K562 (cell line): Measurements from ENCODE around the gene UBE2V1. TPM values are rescaled to one million over a fixed set of nuclear protein-coding genes. Genes with fewer than 3 reads are reported as not detected.

Source experiments
- BDP1 ChIP-seq: IDR thresholded peaks from 3 replicates; pipeline ENCODE4 v1.6.1; 2011; ENCODE audit not compliant: insufficient read length, insufficient read depth
- FOSL1 ChIP-seq: fragments of 200-800 bp; sonication (Bioruptor generic); conservative IDR thresholded peaks from 2 replicates; pipeline ENCODE4 v1.6.1; 2016; ENCODE audit warnings: missing genetic modification characterization, missing compliant biosample characterization
- JUND ChIP-seq, 2 experiments: IDR thresholded peaks; 2 replicates in 1 of 2; 3 replicates in 1 of 2; pipeline ENCODE4 v1.6.1; 2011; ENCODE audit warnings: borderline replicate concordance in 2 of 2, low read depth in 2 of 2, low read length in 2 of 2, improper control_type of control experiment in 1 of 2, missing biosample characterization in 1 of 2, missing genetic modification characterization in 1 of 2, missing genetic modification reagents in 1 of 2
- NR2C1 ChIP-seq, 2 experiments: fragments of 450-650 bp; IDR thresholded peaks; 2 replicates each; pipeline ENCODE4 v1.6.1; 2017; ENCODE audit warnings: mild to moderate bottlenecking in 2 of 2, antibody characterized with exemption in 1 of 2, inconsistent platforms in 1 of 2, missing compliant biosample characterization in 1 of 2, missing genetic modification characterization in 1 of 2
- PHF20 ChIP-seq: fragments of 450-650 bp; IDR thresholded peaks from 2 replicates; pipeline ENCODE4 v1.6.1; 2018; ENCODE audit not compliant: partially characterized antibody
- RCOR1 ChIP-seq, 2 experiments: IDR thresholded peaks; 2 replicates each; pipeline ENCODE4 v1.6.1; 2012; ENCODE audit warnings: low read depth in 2 of 2, low read length in 2 of 2, borderline replicate concordance in 1 of 2, improper control_type of control experiment in 1 of 2
- ZBTB8A ChIP-seq: fragments of 450-650 bp; IDR thresholded peaks from 2 replicates; pipeline ENCODE4 v1.6.1; 2018; ENCODE audit warnings: mild to moderate bottlenecking, moderate library complexity; ENCODE audit not compliant: partially characterized antibody
- ZNF79 ChIP-seq: fragments of 250-450 bp; sonication (Bioruptor Pico); IDR thresholded peaks from 2 replicates; pipeline ENCODE4 v1.4.0; 2020; ENCODE audit warnings: low read depth, mild to moderate bottlenecking, moderate library complexity
- polyA plus RNA-seq, 8 experiments: library from polyadenylated mRNA; depleted of rRNA in 4 of 8; stranded (reverse) in 5 of 8; unstranded in 3 of 8; fragments of >200 nt; fragmentation: Nextera tagmentation in 2 of 8; fragmentation: Illumina TruSeq in 1 of 8; extraction: Ambion mirVana in 2 of 8; extraction: Trizol in 1 of 8; gene quantifications; 2 replicates each; pipeline versions ENCODE4 v1.2.1 to v1.2.3, GENCODE V29; 2011 to 2014; ENCODE audit warnings: inconsistent platforms in 1 of 8, missing spikeins in 1 of 8
- total RNA-seq, 7 experiments: library from RNA; depleted of rRNA in 6 of 7; stranded (reverse); fragments of >200 nt in 6 of 7; fragmentation: Illumina TruSeq in 2 of 7; extraction: Trizol in 2 of 7; gene quantifications; 2 replicates each; pipeline versions ENCODE4 v1.2.1 to v1.2.3, GENCODE V29; 2011 to 2021; ENCODE audit warnings: low replicate concordance in 1 of 7
- TF ChIP-seq, protein P1 (sequence below): fragments of 450-650 bp; IDR thresholded peaks from 2 replicates; pipeline ENCODE4 v1.6.1; 2018; ENCODE audit not compliant: partially characterized antibody
- TF ChIP-seq, protein P2 (sequence below): sonication (generic); formaldehyde crosslinking; IDR thresholded peaks from 2 replicates; pipeline ENCODE4 v1.8.0; 2023; ENCODE audit warnings: mild to moderate bottlenecking, missing genetic modification reagents
- TF ChIP-seq, protein P3 (sequence below): sonication (generic); formaldehyde crosslinking; IDR thresholded peaks from 2 replicates; pipeline ENCODE4 v1.8.0; 2022; ENCODE audit warnings: missing genetic modification reagents, mild to moderate bottlenecking, moderate library complexity, borderline replicate concordance
- TF ChIP-seq, protein P4 (sequence below): fragments of 250-450 bp; sonication (Bioruptor Pico); IDR thresholded peaks from 2 replicates; pipeline ENCODE4 v1.4.0; 2020; ENCODE audit warnings: borderline replicate concordance
- TF ChIP-seq, protein P5 (sequence below): sonication (generic); formaldehyde crosslinking; IDR thresholded peaks from 2 replicates; pipeline ENCODE4 v1.8.0; 2022; ENCODE audit warnings: missing genetic modification reagents, mild to moderate bottlenecking, borderline replicate concordance
- TF ChIP-seq, protein P6 (sequence below): sonication (generic); formaldehyde crosslinking; IDR thresholded peaks from 2 replicates; pipeline ENCODE4 v1.8.0; 2022; ENCODE audit warnings: mild to moderate bottlenecking, missing genetic modification reagents, borderline replicate concordance

The UBE2V1 gene
- total and polyA plus RNA-seq, 9 of the 15 experiments (the other 6 are each of a cell fraction or from before 2014, with no cell fraction given) = 93.0 to 357 (median 119) TPM

DNA sequence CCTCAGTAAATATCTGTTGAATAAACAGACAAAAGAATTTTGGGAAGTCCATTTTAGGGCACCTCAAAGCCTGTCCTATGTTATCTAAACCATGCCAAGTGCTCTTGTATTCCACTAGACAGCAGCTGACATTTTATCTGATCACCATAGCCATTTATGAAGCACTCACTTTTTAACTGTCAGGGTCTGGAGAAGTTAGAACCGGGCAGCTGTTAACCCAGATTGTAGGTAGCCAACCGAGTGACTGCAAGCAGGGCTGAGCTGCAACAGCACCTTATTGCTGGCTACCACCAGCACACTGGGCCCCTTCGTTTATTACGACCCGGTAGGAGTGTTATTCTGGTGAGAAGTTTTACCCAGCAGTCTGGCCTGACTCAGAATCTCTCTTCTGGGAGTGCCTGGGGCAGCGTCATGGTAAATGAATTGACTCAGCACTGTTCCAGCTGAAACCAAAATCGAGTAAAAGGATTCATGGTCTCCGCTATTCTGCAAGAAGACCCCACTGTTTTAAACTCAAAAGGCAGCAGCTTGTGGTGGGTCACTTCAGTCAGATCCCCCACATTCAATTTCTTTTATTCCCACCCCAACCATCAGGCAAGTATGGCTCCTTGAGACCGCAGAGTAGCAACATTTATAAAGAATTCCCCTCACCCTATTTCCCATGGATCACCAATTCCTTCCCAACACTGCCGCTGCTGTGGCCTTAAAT is 1.7 kb downstream of the UBE2V1 start (continued):
- TF ChIP-seq BDP1 (no peak), ZNF79 (CRISPR knock-in tag) (no peak), FOSL1 (tag) (peak; percentile 60), NR2C1 (IDR thresholded peaks at IDR 0.05) (no peak), NR2C1 (tag; IDR thresholded peaks at IDR 0.05) (no peak), JUND (IDR thresholded peaks at IDR 0.05; ENCODE audit: borderline replicate concordance, low read depth, low read length) (no peak), JUND (tag; IDR thresholded peaks at IDR 0.05; ENCODE audit: borderline replicate concordance, low read depth, low read length) (no peak; the same call in 2 of the 3 replicates), RCOR1 (IDR thresholded peaks at IDR 0.05; ENCODE audit: borderline replicate concordance in 1 of 2, low read depth in 2 of 2, low read length in 2 of 2) (no peak), ZBTB8A (no peak), PHF20 (peak; percentile 7)
- TF ChIP-seq, protein P1, sequence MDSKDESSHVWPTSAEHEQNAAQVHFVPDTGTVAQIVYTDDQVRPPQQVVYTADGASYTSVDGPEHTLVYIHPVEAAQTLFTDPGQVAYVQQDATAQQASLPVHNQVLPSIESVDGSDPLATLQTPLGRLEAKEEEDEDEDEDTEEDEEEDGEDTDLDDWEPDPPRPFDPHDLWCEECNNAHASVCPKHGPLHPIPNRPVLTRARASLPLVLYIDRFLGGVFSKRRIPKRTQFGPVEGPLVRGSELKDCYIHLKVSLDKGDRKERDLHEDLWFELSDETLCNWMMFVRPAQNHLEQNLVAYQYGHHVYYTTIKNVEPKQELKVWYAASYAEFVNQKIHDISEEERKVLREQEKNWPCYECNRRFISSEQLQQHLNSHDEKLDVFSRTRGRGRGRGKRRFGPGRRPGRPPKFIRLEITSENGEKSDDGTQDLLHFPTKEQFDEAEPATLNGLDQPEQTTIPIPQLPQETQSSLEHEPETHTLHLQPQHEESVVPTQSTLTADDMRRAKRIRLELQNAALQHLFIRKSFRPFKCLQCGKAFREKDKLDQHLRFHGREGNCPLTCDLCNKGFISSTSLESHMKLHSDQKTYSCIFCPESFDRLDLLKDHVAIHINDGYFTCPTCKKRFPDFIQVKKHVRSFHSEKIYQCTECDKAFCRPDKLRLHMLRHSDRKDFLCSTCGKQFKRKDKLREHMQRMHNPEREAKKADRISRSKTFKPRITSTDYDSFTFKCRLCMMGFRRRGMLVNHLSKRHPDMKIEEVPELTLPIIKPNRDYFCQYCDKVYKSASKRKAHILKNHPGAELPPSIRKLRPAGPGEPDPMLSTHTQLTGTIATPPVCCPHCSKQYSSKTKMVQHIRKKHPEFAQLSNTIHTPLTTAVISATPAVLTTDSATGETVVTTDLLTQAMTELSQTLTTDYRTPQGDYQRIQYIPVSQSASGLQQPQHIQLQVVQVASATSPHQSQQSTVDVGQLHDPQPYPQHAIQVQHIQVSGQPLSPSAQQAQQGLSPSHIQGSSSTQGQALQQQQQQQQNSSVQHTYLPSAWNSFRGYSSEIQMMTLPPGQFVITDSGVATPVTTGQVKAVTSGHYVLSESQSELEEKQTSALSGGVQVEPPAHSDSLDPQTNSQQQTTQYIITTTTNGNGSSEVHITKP = no peak
- TF ChIP-seq, protein P2, sequence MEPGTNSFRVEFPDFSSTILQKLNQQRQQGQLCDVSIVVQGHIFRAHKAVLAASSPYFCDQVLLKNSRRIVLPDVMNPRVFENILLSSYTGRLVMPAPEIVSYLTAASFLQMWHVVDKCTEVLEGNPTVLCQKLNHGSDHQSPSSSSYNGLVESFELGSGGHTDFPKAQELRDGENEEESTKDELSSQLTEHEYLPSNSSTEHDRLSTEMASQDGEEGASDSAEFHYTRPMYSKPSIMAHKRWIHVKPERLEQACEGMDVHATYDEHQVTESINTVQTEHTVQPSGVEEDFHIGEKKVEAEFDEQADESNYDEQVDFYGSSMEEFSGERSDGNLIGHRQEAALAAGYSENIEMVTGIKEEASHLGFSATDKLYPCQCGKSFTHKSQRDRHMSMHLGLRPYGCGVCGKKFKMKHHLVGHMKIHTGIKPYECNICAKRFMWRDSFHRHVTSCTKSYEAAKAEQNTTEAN = no peak
- TF ChIP-seq, protein P3, sequence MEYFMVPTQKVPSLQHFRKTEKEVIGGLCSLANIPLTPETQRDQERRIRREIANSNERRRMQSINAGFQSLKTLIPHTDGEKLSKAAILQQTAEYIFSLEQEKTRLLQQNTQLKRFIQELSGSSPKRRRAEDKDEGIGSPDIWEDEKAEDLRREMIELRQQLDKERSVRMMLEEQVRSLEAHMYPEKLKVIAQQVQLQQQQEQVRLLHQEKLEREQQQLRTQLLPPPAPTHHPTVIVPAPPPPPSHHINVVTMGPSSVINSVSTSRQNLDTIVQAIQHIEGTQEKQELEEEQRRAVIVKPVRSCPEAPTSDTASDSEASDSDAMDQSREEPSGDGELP (CRISPR knock-in tag) = peak; percentile 88
- TF ChIP-seq, protein P4, sequence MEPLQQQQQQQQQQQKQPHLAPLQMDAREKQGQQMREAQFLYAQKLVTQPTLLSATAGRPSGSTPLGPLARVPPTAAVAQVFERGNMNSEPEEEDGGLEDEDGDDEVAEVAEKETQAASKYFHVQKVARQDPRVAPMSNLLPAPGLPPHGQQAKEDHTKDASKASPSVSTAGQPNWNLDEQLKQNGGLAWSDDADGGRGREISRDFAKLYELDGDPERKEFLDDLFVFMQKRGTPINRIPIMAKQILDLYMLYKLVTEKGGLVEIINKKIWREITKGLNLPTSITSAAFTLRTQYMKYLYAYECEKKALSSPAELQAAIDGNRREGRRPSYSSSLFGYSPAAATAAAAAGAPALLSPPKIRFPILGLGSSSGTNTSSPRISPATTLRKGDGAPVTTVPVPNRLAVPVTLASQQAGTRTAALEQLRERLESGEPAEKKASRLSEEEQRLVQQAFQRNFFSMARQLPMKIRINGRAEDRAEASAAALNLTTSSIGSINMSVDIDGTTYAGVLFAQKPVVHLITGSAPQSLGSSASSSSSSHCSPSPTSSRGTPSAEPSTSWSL (CRISPR knock-in tag) = no peak
- TF ChIP-seq, protein P5, sequence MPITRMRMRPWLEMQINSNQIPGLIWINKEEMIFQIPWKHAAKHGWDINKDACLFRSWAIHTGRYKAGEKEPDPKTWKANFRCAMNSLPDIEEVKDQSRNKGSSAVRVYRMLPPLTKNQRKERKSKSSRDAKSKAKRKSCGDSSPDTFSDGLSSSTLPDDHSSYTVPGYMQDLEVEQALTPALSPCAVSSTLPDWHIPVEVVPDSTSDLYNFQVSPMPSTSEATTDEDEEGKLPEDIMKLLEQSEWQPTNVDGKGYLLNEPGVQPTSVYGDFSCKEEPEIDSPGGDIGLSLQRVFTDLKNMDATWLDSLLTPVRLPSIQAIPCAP (CRISPR knock-in tag) = no peak
- TF ChIP-seq, protein P6, sequence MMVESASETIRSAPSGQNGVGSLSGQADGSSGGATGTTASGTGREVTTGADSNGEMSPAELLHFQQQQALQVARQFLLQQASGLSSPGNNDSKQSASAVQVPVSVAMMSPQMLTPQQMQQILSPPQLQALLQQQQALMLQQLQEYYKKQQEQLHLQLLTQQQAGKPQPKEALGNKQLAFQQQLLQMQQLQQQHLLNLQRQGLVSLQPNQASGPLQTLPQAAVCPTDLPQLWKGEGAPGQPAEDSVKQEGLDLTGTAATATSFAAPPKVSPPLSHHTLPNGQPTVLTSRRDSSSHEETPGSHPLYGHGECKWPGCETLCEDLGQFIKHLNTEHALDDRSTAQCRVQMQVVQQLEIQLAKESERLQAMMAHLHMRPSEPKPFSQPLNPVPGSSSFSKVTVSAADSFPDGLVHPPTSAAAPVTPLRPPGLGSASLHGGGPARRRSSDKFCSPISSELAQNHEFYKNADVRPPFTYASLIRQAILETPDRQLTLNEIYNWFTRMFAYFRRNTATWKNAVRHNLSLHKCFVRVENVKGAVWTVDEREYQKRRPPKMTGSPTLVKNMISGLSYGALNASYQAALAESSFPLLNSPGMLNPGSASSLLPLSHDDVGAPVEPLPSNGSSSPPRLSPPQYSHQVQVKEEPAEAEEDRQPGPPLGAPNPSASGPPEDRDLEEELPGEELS (CRISPR knock-in tag) = no peak
